GM12878 (cell line): ENCODE results near the gene PTPRF. TPM values are rescaled to one million over a fixed set of nuclear protein-coding genes. Genes with fewer than 3 reads are reported as not detected.

Experiments used
- ATAC-seq: fragments of 200-7000 bp; cut with Tn5 transposase; 3 replicates; pipeline ENCODE4 v1.9.1; 2020; ENCODE audit warnings: mild to moderate bottlenecking, moderate library complexity
- BruUV-seq: library from RNA; stranded (reverse); fragments of 400-500 nt; replicated peaks from 2 replicates; lab custom pipeline; 2021; lab: Mats Ljungman, UMichigan
- CTCF ChIA-PET: fragments of 300-600 bp; sonication (Branson Sonifier 250); formaldehyde crosslinking; extraction: SDS; loops from one replicate; lab custom pipeline; 2021; ENCODE audit warnings: inconsistent platforms; lab: Yijun Ruan, JAX
- POLR2A ChIA-PET: fragments of 350-600 bp; formaldehyde crosslinking; extraction: SDS; loops from one replicate; lab custom pipeline; 2021; ENCODE audit warnings: inconsistent platforms; lab: Charles Lee
- RAD21 ChIA-PET: fragments of 300-600 bp; sonication (Branson Sonifier 250); formaldehyde crosslinking; loops from one replicate; lab custom pipeline; 2023; ENCODE audit warnings: antibody characterized with exemption; ENCODE audit not compliant: unreplicated experiment; lab: Charles Lee
- SMC1A ChIA-PET: fragments of 300-600 bp; sonication (Branson Sonifier 250); formaldehyde crosslinking; loops from one replicate; lab custom pipeline; 2023; ENCODE audit not compliant: unreplicated experiment, uncharacterized antibody; lab: Charles Lee
- DNase-seq: peaks from one replicate; pipeline ENCODE4 v3.0.0-alpha.2; 2011; ENCODE audit warnings: low read depth, low spot score
- FAIRE-seq: peaks from 3 replicates; lab custom pipeline; 2011; peaks lifted over from hg19 to GRCh38; lab: Jason Lieb, UNC
- H2AFZ ChIP-seq: 2 replicates; pipeline ENCODE4 v1.6.0; 2011; ENCODE audit warnings: low read depth, low read length, control low read depth; ENCODE audit not compliant: control insufficient read depth
- H3K27ac ChIP-seq: 2 replicates; pipeline ENCODE4 v1.5.1; 2011; ENCODE audit warnings: control low read depth; ENCODE audit not compliant: control insufficient read depth, insufficient read depth
- H3K27me3 ChIP-seq, 2 experiments: replicated peaks in 1 of 2; 2 replicates each; pipeline versions ENCODE4 v1.6.0 to v1.6.1; 2011; ENCODE audit warnings: low read length in 1 of 2; ENCODE audit not compliant: control insufficient read depth in 2 of 2, insufficient read depth in 2 of 2
- H3K36me3 ChIP-seq, 2 experiments: 2 replicates each; pipeline ENCODE4 v1.5.1; 2011; ENCODE audit warnings: low read length in 1 of 2; ENCODE audit not compliant: control insufficient read depth in 2 of 2, insufficient read depth in 2 of 2
- H3K4me1 ChIP-seq: 2 replicates; pipeline ENCODE4 v1.6.1; 2011; ENCODE audit warnings: mild to moderate bottlenecking, low read length, moderate library complexity, mixed read lengths; ENCODE audit not compliant: control insufficient read depth, insufficient read depth
- H3K4me2 ChIP-seq: 2 replicates; pipeline ENCODE4 v1.6.0; 2011; ENCODE audit warnings: control low read depth; ENCODE audit not compliant: control insufficient read depth, insufficient read depth
- H3K4me3 ChIP-seq: fragments of 200-600 bp; sonication (generic); 2 replicates; pipeline ENCODE4 v1.5.1; 2016
- H3K79me2 ChIP-seq: 2 replicates; pipeline ENCODE4 v1.6.0; 2011; ENCODE audit warnings: low read length; ENCODE audit not compliant: control insufficient read depth, insufficient read depth
- H3K9ac ChIP-seq: 2 replicates; pipeline ENCODE4 v1.8.0; 2011; ENCODE audit warnings: low read length, control low read depth, mixed read lengths; ENCODE audit not compliant: control insufficient read depth, insufficient read depth
- H3K9me3 ChIP-seq: replicated peaks from 3 replicates; pipeline ENCODE4 v1.5.1; 2011; ENCODE audit warnings: mild to moderate bottlenecking, low read length; ENCODE audit not compliant: control insufficient read depth, insufficient read depth
- H4K20me1 ChIP-seq: 2 replicates; pipeline ENCODE4 v1.6.0; 2011; ENCODE audit not compliant: control insufficient read depth, insufficient read depth
- ASH2L ChIP-seq: fragments of 300-600, 200-600 bp; sonication (generic); IDR thresholded peaks from 2 replicates; pipeline ENCODE4 v1.6.1; 2017; ENCODE audit warnings: low read depth, mild to moderate bottlenecking, borderline replicate concordance
- ATF7 ChIP-seq: fragments of 450-650 bp; IDR thresholded peaks from 2 replicates; pipeline ENCODE4 v1.6.1; 2016; ENCODE audit warnings: low read depth, mild to moderate bottlenecking
- FOS ChIP-seq: IDR thresholded peaks from 3 replicates; pipeline ENCODE4 v1.6.1; 2011; ENCODE audit warnings: borderline replicate concordance; ENCODE audit not compliant: insufficient read length; ENCODE audit errors: extremely low read depth
- IKZF1 ChIP-seq: fragments of 450-650 bp; conservative IDR thresholded peaks from 2 replicates; pipeline ENCODE4 v1.6.1; 2017; ENCODE audit warnings: antibody characterized with exemption, mild to moderate bottlenecking
- JUND ChIP-seq: IDR thresholded peaks from 2 replicates; pipeline ENCODE4 v1.6.1; 2012; ENCODE audit warnings: low read depth, mild to moderate bottlenecking, low read length, improper control_type of control experiment, moderate library complexity
- NFXL1 ChIP-seq: fragments of 450-650 bp; IDR thresholded peaks from 2 replicates; pipeline ENCODE4 v1.6.1; 2017; ENCODE audit warnings: antibody characterized with exemption, mild to moderate bottlenecking, borderline replicate concordance
- PAX8 ChIP-seq: fragments of 450-650 bp; IDR thresholded peaks from 2 replicates; pipeline ENCODE4 v1.6.1; 2017; ENCODE audit warnings: mild to moderate bottlenecking, moderate library complexity
- POLR2AphosphoS2 ChIP-seq: IDR thresholded peaks from 2 replicates; pipeline ENCODE4 v1.6.1; 2011; ENCODE audit warnings: low read depth, mild to moderate bottlenecking, low read length, improper control_type of control experiment, moderate library complexity
- POU2F2 ChIP-seq: IDR thresholded peaks from 3 replicates; pipeline ENCODE4 v1.6.1; 2011; ENCODE audit warnings: low read depth, mild to moderate bottlenecking, low read length, borderline replicate concordance
- SMARCA5 ChIP-seq: fragments of 450-650 bp; IDR thresholded peaks from 2 replicates; pipeline ENCODE4 v1.6.1; 2017; ENCODE audit warnings: mild to moderate bottlenecking
- SREBF2 ChIP-seq: IDR thresholded peaks from 2 replicates; pipeline ENCODE4 v1.6.1; 2012; ENCODE audit warnings: mild to moderate bottlenecking, low read length
- WGBS: methylation state at CpG from one replicate; pipeline ENCODE4 v1.1.6; 2016; ENCODE audit warnings: low lambda C conversion rate; ENCODE audit not compliant: insufficient replicate concordance, insufficient coverage; ENCODE audit errors: missing lambda C conversion rate; 5-methylcytosine and 5-hydroxymethylcytosine counted together
- in situ Hi-C: fragments of 300-500 bp; cut with MboI; formaldehyde crosslinking; loops from 9 replicates; pipeline ENCODE4 v1.14.3; 2018; ENCODE audit warnings: mixed read lengths
- intact Hi-C: fragments of 100-400 bp; cut with micrococcal nuclease; formaldehyde crosslinking; loops from one replicate; pipeline ENCODE4 v1.14.2; 2022; ENCODE audit not compliant: unreplicated experiment
- polyA plus RNA-seq, 11 experiments: library from polyadenylated mRNA; depleted of rRNA in 4 of 11; unstranded in 6 of 11; stranded (reverse) in 5 of 11; fragments of >200 nt; fragmentation: Nextera tagmentation in 4 of 11; fragmentation: Illumina TruSeq in 1 of 11; extraction: Ambion mirVana in 4 of 11; extraction: Trizol in 1 of 11; gene quantifications; 1 replicate in 1 of 11; 2 replicates in 10 of 11; pipeline versions ENCODE4 v1.2.1 to v1.2.3, GENCODE V29; 2011 to 2016; ENCODE audit warnings: inconsistent platforms in 2 of 11, missing spikeins in 2 of 11, low read depth in 1 of 11
- total RNA-seq, 4 experiments: library from RNA; depleted of rRNA in 3 of 4; stranded (reverse); fragments of >200 nt in 3 of 4; fragmentation: Illumina TruSeq in 1 of 4; extraction: Trizol in 1 of 4; gene quantifications; 2 replicates each; pipeline versions ENCODE4 v1.2.1 to v1.2.3, GENCODE V29; 2013 to 2021
- TF ChIP-seq, protein P1 (sequence below): fragments of 450-650 bp; IDR thresholded peaks from 2 replicates; pipeline ENCODE4 v1.6.1; 2017; ENCODE audit warnings: mild to moderate bottlenecking, moderate library complexity
- TF ChIP-seq, protein P2 (sequence below): fragments of 450-650 bp; IDR thresholded peaks from 2 replicates; pipeline ENCODE4 v1.6.1; 2016; ENCODE audit warnings: mild to moderate bottlenecking, moderate library complexity, borderline replicate concordance
- TF ChIP-seq, protein P3 (sequence below): IDR thresholded peaks from 2 replicates; pipeline ENCODE4 v1.6.1; 2011; ENCODE audit warnings: borderline replicate concordance, low read depth, mild to moderate bottlenecking, moderate library complexity, mixed read lengths, low read length; ENCODE audit not compliant: insufficient read depth; ENCODE audit errors: extremely low read length

PTPRF gene
- total and polyA plus RNA-seq, 10 of the 15 experiments (the other 5 are each of a cell fraction or from before 2014, with no cell fraction given), result 0.04 to 2.6 (median 0.32) TPM

DNA sequence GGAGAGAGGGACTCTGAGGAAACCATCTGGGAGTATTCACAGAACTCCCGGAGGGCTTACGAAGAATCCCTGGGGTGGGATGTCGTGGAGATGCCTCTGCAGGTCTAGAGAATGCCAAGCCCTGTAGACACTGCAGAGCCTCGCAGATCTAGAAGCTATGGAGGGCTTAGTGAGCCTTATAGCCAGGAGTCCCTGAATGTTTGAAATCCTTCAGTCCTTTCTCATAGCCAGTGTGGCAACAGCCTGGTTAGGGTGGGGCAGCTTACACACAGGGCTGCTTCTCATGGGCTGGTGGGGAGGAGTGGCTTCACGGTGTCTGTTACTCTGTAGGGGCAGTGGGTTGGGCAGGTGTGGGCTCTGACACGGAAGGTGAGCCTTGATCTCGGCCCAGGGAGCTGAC, 75.1 kb downstream of the PTPRF start (continued):
- TF ChIP-seq, protein P1, sequence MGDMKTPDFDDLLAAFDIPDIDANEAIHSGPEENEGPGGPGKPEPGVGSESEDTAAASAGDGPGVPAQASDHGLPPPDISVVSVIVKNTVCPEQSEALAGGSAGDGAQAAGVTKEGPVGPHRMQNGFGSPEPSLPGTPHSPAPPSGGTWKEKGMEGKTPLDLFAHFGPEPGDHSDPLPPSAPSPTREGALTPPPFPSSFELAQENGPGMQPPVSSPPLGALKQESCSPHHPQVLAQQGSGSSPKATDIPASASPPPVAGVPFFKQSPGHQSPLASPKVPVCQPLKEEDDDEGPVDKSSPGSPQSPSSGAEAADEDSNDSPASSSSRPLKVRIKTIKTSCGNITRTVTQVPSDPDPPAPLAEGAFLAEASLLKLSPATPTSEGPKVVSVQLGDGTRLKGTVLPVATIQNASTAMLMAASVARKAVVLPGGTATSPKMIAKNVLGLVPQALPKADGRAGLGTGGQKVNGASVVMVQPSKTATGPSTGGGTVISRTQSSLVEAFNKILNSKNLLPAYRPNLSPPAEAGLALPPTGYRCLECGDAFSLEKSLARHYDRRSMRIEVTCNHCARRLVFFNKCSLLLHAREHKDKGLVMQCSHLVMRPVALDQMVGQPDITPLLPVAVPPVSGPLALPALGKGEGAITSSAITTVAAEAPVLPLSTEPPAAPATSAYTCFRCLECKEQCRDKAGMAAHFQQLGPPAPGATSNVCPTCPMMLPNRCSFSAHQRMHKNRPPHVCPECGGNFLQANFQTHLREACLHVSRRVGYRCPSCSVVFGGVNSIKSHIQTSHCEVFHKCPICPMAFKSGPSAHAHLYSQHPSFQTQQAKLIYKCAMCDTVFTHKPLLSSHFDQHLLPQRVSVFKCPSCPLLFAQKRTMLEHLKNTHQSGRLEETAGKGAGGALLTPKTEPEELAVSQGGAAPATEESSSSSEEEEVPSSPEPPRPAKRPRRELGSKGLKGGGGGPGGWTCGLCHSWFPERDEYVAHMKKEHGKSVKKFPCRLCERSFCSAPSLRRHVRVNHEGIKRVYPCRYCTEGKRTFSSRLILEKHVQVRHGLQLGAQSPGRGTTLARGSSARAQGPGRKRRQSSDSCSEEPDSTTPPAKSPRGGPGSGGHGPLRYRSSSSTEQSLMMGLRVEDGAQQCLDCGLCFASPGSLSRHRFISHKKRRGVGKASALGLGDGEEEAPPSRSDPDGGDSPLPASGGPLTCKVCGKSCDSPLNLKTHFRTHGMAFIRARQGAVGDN, result no peak
- TF ChIP-seq IKZF1 (no peak), SREBF2 (no peak)

DNA sequence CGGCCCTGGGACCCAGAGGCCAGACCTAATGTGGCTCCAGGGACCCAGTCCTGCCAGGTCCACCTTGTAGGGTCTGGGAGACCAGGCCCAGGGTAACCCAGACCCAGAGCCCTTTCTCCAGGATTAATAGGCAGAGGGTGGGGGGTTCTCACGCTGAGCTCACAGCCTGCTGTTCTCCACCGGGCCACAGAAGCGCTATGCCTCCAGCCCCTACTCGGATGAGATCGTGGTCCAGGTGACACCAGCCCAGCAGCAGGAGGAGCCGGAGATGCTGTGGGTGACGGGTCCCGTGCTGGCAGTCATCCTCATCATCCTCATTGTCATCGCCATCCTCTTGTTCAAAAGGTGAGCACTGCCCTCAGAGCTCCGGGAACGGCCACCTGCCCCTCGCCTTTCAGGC, 75.9 kb downstream of the PTPRF start:
- FAIRE-seq (no peak), DNase-seq (no peak), ATAC-seq (no peak)
- ChIA-PET SMC1A (no interaction called here), POLR2A (no interaction called here), RAD21 (no interaction called here), CTCF (no interaction called here)
- intact Hi-C loops (no loop called here), in situ Hi-C loops (no loop called here)
- Histone ChIP-seq H3K79me2 (no peaks in the 10 kb centered on the region), H3K4me1 (no peaks in the 10 kb centered on the region), H3K4me3 (no peak overlapping the region), H3K9me3 (no peaks in the 10 kb centered on the region), H3K4me2 (no peak overlapping the region), H2AFZ (no peak overlapping the region), H3K27me3 (no peaks in the 10 kb centered on the region; a peak in 3 of 4 replicates), H3K36me3 (no peaks in the 10 kb centered on the region), H4K20me1 (no peaks in the 10 kb centered on the region), H3K27ac (no peak overlapping the region), H3K9ac (no peak overlapping the region)
- 52% methylated on average over 12 of the region's 13 CpGs for WGBS
- no TSS peak for BruUV-seq
- no peak for TF ChIP-seq NFXL1
- TF ChIP-seq POU2F2, result no peak
- no peak for TF ChIP-seq JUND
- TF ChIP-seq FOS, result no peak
- TF ChIP-seq, protein P2, sequence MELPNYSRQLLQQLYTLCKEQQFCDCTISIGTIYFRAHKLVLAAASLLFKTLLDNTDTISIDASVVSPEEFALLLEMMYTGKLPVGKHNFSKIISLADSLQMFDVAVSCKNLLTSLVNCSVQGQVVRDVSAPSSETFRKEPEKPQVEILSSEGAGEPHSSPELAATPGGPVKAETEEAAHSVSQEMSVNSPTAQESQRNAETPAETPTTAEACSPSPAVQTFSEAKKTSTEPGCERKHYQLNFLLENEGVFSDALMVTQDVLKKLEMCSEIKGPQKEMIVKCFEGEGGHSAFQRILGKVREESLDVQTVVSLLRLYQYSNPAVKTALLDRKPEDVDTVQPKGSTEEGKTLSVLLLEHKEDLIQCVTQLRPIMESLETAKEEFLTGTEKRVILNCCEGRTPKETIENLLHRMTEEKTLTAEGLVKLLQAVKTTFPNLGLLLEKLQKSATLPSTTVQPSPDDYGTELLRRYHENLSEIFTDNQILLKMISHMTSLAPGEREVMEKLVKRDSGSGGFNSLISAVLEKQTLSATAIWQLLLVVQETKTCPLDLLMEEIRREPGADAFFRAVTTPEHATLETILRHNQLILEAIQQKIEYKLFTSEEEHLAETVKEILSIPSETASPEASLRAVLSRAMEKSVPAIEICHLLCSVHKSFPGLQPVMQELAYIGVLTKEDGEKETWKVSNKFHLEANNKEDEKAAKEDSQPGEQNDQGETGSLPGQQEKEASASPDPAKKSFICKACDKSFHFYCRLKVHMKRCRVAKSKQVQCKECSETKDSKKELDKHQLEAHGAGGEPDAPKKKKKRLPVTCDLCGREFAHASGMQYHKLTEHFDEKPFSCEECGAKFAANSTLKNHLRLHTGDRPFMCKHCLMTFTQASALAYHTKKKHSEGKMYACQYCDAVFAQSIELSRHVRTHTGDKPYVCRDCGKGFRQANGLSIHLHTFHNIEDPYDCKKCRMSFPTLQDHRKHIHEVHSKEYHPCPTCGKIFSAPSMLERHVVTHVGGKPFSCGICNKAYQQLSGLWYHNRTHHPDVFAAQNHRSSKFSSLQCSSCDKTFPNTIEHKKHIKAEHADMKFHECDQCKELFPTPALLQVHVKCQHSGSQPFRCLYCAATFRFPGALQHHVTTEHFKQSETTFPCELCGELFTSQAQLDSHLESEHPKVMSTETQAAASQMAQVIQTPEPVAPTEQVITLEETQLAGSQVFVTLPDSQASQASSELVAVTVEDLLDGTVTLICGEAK, result no peak
- no peak for TF ChIP-seq SMARCA5
- TF ChIP-seq POLR2AphosphoS2, result no peak
- no peak for TF ChIP-seq SREBF2
- TF ChIP-seq, protein P3, sequence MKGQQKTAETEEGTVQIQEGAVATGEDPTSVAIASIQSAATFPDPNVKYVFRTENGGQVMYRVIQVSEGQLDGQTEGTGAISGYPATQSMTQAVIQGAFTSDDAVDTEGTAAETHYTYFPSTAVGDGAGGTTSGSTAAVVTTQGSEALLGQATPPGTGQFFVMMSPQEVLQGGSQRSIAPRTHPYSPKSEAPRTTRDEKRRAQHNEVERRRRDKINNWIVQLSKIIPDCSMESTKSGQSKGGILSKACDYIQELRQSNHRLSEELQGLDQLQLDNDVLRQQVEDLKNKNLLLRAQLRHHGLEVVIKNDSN, result no peak
- no peak for TF ChIP-seq ATF7
- TF ChIP-seq ASH2L, result no peak
- no peak for TF ChIP-seq PAX8
